Thyroid gland (tissue), 4 donors: Measurements from ENCODE around the gene DTX1. TPM values are rescaled to one million over a fixed set of nuclear protein-coding genes. Genes with fewer than 3 reads are reported as not detected.
A peak's percentile ranks its signal among the peaks of the same experiment; 100 is the strongest.

Experiments used
- DNase-seq, 2 donors: peaks; one replicate each; pipeline ENCODE4 v3.0.0-alpha.2; 2019
- H3K27ac ChIP-seq, 3 donors: fragments of 200-600 bp; sonication (generic); 1 replicate in 2 of 3; 2 replicates in 1 of 3; pipeline ENCODE4 v1.5.1; 2016 to 2019; ENCODE audit warnings: mild to moderate bottlenecking in 1 of 3, moderate library complexity in 1 of 3
- H3K27me3 ChIP-seq: fragments of 200-600 bp; sonication (generic); one replicate; pipeline ENCODE4 v1.5.1; 2019
- H3K36me3 ChIP-seq, 2 donors: fragments of 200-600 bp; sonication (generic); one replicate each; pipeline ENCODE4 v1.5.1; 2016 to 2019
- H3K4me1 ChIP-seq, 2 donors: fragments of 200-600 bp; sonication (generic); one replicate each; pipeline ENCODE4 v1.5.1; 2017 to 2019
- H3K4me3 ChIP-seq, 3 donors: fragments of 200-600 bp; sonication (generic); replicated peaks in 1 of 3; 1 replicate in 2 of 3; 2 replicates in 1 of 3; pipeline ENCODE4 v1.5.1; 2016; ENCODE audit warnings: mild to moderate bottlenecking in 1 of 3
- H3K9me3 ChIP-seq: fragments of 200-600 bp; sonication (generic); one replicate; pipeline ENCODE4 v1.5.1; 2017
- CTCF ChIP-seq, 6 experiments: fragments of 200-600 bp in 3 of 6; fragments of 450-650 bp in 3 of 6; sonication (generic) in 3 of 6; IDR thresholded peaks; one replicate each; pipeline ENCODE4 v1.5.1; 2016 to 2019; ENCODE audit warnings: antibody characterized with exemption in 6 of 6, mild to moderate bottlenecking in 2 of 6, inconsistent platforms in 1 of 6, moderate library complexity in 1 of 6
- POLR2A ChIP-seq, 2 donors: fragments of 450-650 bp; IDR thresholded peaks; one replicate each; pipeline ENCODE4 v1.6.1; 2017; ENCODE audit warnings: antibody characterized with exemption in 2 of 2, mild to moderate bottlenecking in 2 of 2, moderate library complexity in 1 of 2
- WGBS, 2 donors: methylation state at CpG; one replicate each; pipeline ENCODE4 v1.1.5; 2017; 5-methylcytosine and 5-hydroxymethylcytosine counted together
- intact Hi-C: fragments of 100-400 bp; cut with DNase I; formaldehyde crosslinking; loops from one replicate; pipeline ENCODE4 v1.15.1; 2023
- total RNA-seq, 4 donors: library from RNA; depleted of rRNA; stranded (reverse); fragments of >200 nt; gene quantifications; one replicate each; pipeline ENCODE4 v1.2.3, GENCODE V29; 2016

DTX1 gene
- 10 to 100 TPM; 11.5 to 37.1 (median 20.6) TPM for total RNA-seq

DNA sequence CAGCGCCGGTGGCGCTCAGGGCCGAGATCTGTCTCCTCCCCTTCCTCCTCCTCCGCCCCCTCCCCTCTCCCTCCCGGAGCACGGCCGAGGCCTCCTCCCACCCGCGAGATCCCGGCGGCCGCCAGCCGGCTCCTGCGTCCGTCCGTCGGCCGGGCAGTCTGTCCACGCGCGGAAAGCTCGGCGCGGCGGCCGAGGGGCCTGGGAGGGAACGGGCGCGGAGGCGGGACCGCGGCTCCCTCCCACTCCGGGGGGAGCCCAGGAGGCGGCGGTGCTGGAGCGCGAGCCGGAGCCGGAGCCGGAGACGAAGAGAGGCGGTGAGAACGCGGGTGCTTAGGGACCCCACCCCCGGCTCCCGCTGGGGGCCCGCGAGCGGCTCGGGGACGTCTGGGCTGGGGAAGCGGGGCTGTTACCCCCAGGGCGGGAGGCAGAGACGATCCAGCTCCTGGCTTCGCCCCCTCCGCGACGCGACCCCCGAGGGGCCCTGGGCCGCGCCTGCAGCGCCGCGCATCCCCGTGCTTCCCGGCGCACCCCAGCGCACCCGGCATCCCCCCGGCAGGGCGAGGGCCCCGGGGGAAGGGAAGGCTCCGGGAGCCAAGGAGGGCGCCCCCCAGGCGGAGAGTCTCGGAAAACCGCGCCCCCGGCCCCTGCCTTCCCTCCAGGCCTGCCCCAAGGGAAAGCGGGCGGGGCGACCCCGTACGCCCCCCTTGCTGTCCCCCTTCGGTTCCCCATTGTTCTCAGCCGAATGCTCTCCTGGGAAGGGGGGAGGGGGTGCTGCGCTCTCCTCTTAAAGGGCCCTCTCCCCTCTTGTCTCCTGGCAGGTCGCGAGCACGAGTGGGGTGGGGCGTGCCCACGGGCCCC is at the start of gene DTX1:
Gene DTX1 (plus strand): TSS at position 100 of the 858 bp plus-strand sequence. CDS start 1,463 bp downstream, outside the sequence.
- DNase-seq, result peak; percentile 36 to 51

DNA sequence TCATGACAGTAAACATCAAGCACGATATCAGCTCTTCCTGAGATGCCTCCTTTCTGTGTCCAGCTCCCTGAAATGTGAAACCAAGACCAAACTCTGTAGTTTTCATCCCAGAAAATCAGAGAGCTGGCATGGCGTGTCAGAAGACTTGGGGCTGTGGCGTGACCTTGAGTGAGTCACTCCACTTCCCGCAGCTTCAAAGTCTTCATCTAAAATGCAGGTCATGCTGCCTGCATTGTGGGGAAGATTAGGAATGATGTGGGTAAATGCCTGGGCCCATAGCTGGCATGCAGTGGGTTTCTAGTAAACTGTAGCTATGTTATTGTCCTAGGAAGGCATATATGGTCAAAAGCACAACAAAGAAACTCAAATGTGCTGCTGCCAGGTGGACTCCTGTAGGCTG is 49.4 kb upstream of the DTX1 start:
- H3K4me3 ChIP-seq, result no peak overlapping the region
- no peaks in the 10 kb centered on the region for H3K4me1 ChIP-seq
- TF ChIP-seq CTCF (IDR thresholded peaks at IDR 0.05) (no peak), POLR2A (IDR thresholded peaks at IDR 0.05) (no peak)
- no peaks in the 10 kb centered on the region for H3K36me3 ChIP-seq
- no peaks in the 10 kb centered on the region for H3K27me3 ChIP-seq
- WGBS, 2 donors, result 85 to 94% methylated on average over 4 of the region's 4 CpGs
- intact Hi-C loops, result no loop called here
- DNase-seq, result no peak
- H3K9me3 ChIP-seq, result no peaks in the 10 kb centered on the region
- no peak overlapping the region for H3K27ac ChIP-seq

More for the DNA sequence above, at the start of gene DTX1:
- H3K9me3 ChIP-seq, result no peaks in the 10 kb centered on the region
- intact Hi-C loops, result no loop called here
- no peaks in the 10 kb centered on the region for H3K36me3 ChIP-seq
- TF ChIP-seq CTCF (IDR thresholded peaks at IDR 0.05) (no peak), POLR2A (IDR thresholded peaks at IDR 0.05) (peak in 1 of 2 donors; percentile 12)
- peak within 1 kb of the TSS in 2 of 3 donors; percentile 31 to 39 for H3K4me3 ChIP-seq
- H3K27me3 ChIP-seq, result no peaks in the 10 kb centered on the region
- WGBS, 2 donors, result 0 to 4% methylated on average over 6 to 14 of the region's 94 CpGs
- peaks cover 0 to 13% of the 10 kb centered on the region in 2 donors for H3K4me1 ChIP-seq
- peak within 1 kb of the TSS in 2 of 3 donors; percentile 27 to 49 for H3K27ac ChIP-seq

GRCh38 chr12:113010701-113011100 is 45.8 kb upstream of the DTX1 start:
- no peaks in the 10 kb centered on the region for H3K36me3 ChIP-seq

DNA sequence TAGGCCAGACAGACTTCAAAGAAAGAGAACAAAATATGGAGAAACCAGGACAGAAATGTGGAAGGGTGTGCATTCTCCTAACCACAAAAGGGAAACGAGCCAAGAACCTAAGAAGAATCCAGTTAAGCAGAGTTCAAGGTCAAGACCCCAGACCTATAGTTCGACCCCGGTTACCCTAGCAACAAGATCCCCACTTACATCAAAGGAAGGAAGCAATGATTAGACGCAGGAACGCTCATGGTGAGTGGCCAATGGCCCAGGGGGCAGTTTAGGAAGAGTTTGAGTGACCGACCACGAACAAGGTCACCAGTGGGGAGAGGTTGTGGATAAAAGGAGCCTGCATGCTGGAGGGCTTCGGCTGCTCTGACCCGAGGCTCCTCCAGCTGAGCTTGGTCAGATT is 42.0 kb upstream of the DTX1 start:
- WGBS, 2 donors, result 59 to 71% methylated on average over 9 of the region's 9 CpGs
- Histone ChIP-seq H3K27me3 (no peaks in the 10 kb centered on the region), H3K4me1 (no peaks in the 10 kb centered on the region), H3K4me3 (no peak overlapping the region), H3K27ac (no peak overlapping the region), H3K36me3 (no peaks in the 10 kb centered on the region), H3K9me3 (no peaks in the 10 kb centered on the region)
- TF ChIP-seq CTCF (IDR thresholded peaks at IDR 0.05), result no peak
- TF ChIP-seq POLR2A (IDR thresholded peaks at IDR 0.05), result no peak
- intact Hi-C loops, result no loop called here
- DNase-seq, result no peak

More at GRCh38 chr12:113010701-113011100, 45.8 kb upstream of the DTX1 start:
- Histone ChIP-seq H3K27ac (no peak overlapping the region), H3K9me3 (no peaks in the 10 kb centered on the region), H3K27me3 (no peaks in the 10 kb centered on the region), H3K4me3 (no peak overlapping the region), H3K4me1 (no peaks in the 10 kb centered on the region)
- no peak for DNase-seq
- no peak for TF ChIP-seq CTCF (IDR thresholded peaks at IDR 0.05)
- intact Hi-C loops, result no loop called here
- WGBS, 2 donors, result 48 to 53% methylated on average over 2 of the region's 2 CpGs

- no peaks in the 10 kb centered on the region for H3K36me3 ChIP-seq
- no peaks in the 10 kb centered on the region for H3K9me3 ChIP-seq
- TF ChIP-seq CTCF (IDR thresholded peaks at IDR 0.05) (no peak), POLR2A (IDR thresholded peaks at IDR 0.05) (no peak)
- no peak overlapping the region for H3K4me3 ChIP-seq
- no peaks in the 10 kb centered on the region for H3K4me1 ChIP-seq
- DNase-seq, result no peak
- intact Hi-C loops, result no loop called here
- 78 to 79% methylated on average over 5 of the region's 5 CpGs for WGBS, 2 donors
- no peaks in the 10 kb centered on the region for H3K27me3 ChIP-seq
- H3K27ac ChIP-seq, result no peak overlapping the region
These were observed 39.7 kb upstream of the DTX1 start for GRCh38 chr12:113016796-113017195.
